Measurements from ENCODE around the gene TEX52. TPM values are rescaled to one million over a fixed set of nuclear protein-coding genes. Genes with fewer than 3 reads are reported as not detected.

TEX52 gene
- total RNA-seq, 2 experiments from 2014 or later: 0.25 to 0.29 TPM

DNA sequence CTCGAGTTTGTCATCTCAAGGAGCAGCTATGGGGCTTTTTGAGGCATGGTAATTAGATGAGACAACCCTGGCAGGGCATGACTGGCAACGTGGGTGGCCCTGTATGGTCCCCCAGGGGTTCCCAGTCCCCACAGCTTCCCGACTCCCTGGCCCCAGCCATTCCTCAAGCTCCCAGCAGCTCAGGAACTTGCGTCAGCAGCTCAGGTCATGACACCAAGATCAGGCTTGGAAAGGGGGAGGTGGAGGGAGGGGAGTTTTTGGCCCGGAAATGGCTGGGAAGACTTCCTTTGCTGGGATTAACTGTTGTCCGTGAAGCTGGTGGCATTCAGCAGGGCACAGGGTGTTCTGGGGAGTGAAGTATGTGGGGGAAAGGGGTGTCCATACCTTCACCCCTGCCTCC, 11.6 kb downstream of the TEX52 start:
- TF ChIP-seq, protein P1, sequence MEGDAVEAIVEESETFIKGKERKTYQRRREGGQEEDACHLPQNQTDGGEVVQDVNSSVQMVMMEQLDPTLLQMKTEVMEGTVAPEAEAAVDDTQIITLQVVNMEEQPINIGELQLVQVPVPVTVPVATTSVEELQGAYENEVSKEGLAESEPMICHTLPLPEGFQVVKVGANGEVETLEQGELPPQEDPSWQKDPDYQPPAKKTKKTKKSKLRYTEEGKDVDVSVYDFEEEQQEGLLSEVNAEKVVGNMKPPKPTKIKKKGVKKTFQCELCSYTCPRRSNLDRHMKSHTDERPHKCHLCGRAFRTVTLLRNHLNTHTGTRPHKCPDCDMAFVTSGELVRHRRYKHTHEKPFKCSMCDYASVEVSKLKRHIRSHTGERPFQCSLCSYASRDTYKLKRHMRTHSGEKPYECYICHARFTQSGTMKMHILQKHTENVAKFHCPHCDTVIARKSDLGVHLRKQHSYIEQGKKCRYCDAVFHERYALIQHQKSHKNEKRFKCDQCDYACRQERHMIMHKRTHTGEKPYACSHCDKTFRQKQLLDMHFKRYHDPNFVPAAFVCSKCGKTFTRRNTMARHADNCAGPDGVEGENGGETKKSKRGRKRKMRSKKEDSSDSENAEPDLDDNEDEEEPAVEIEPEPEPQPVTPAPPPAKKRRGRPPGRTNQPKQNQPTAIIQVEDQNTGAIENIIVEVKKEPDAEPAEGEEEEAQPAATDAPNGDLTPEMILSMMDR (conservative IDR thresholded peaks at IDR 0.05; ENCODE audit: low read length): no peak
- TF ChIP-seq EZH2phosphoT487 (IDR thresholded peaks at IDR 0.05; ENCODE audit: borderline replicate concordance, low read depth, low read length): no peak
- Histone ChIP-seq H3K9me3 (ENCODE audit: low read length) (no peaks in the 10 kb centered on the region), H3K4me1 (ENCODE audit: insufficient read depth, low read length, poor library complexity, severe bottlenecking) (no peaks in the 10 kb centered on the region), H2AFZ (ENCODE audit: low read length) (no peak overlapping the region), H3K4me3 (ENCODE audit: low read depth, low read length, poor library complexity, severe bottlenecking) (no peak overlapping the region), H3K27ac (ENCODE audit: low read depth, low read length, poor library complexity, severe bottlenecking) (no peak overlapping the region), H3K79me2 (ENCODE audit: insufficient read depth, low read depth, low read length) (no peaks in the 10 kb centered on the region), H4K20me1 (ENCODE audit: insufficient read depth, low read length) (no peaks in the 10 kb centered on the region), H3K36me3 (ENCODE audit: insufficient read depth, low read length) (peaks cover 12% of the 10 kb centered on the region; the same call in 1 of the 2 replicates), H3K4me2 (ENCODE audit: low read length) (no peak overlapping the region), H3K9me2 (ENCODE audit: insufficient read depth, low read length) (no peaks in the 10 kb centered on the region)
- CTCF ChIA-PET (ENCODE audit: unreplicated experiment): no interaction called here
- POLR2A ChIA-PET: no interaction called here
- BruUV-seq (replicated peaks): no TSS peak
- no peak for DNase-seq (ENCODE audit: low spot score)
- intact Hi-C loops (cut with micrococcal nuclease; ENCODE audit: unreplicated experiment): loop anchor here (5.0 kb wide), 1 partner anchor 197 kb away; no protein-coding TSS in a partner anchor

DNA sequence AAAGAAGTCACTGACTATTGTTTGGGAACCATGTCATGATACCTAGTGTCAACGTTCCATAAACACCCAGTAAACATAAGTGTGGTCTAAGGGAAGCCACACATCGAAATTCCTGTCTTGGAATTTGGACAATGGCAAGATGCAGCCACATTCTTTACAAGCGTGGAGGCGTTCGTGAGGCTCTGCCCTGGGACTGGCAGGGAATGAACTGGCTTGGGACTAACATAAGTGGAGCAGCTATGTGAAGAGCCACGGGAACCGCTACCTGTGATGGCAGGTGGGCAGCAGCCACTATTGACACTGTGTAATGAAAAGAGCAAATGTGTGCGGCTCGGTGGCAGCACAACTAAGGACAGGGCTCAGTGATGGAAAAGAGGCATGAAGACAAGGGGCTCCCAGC, 12.1 kb downstream of the TEX52 start:
- ChIA-PET POLR2A (no interaction called here), CTCF (ENCODE audit: unreplicated experiment) (no interaction called here)
- BruUV-seq (replicated peaks): no TSS peak
- Histone ChIP-seq H4K20me1 (ENCODE audit: insufficient read depth, low read length) (no peaks in the 10 kb centered on the region), H3K79me2 (ENCODE audit: insufficient read depth, low read depth, low read length) (no peaks in the 10 kb centered on the region), H3K27ac (ENCODE audit: low read depth, low read length, poor library complexity, severe bottlenecking) (no peak overlapping the region), H3K36me3 (ENCODE audit: insufficient read depth, low read length) (peaks cover 13% of the 10 kb centered on the region), H3K9me2 (ENCODE audit: insufficient read depth, low read length) (no peaks in the 10 kb centered on the region), H3K9me3 (ENCODE audit: low read length) (no peaks in the 10 kb centered on the region), H3K4me2 (ENCODE audit: low read length) (no peak overlapping the region), H2AFZ (ENCODE audit: low read length) (no peak overlapping the region), H3K4me3 (ENCODE audit: low read depth, low read length, poor library complexity, severe bottlenecking) (no peak overlapping the region), H3K4me1 (ENCODE audit: insufficient read depth, low read length, poor library complexity, severe bottlenecking) (no peaks in the 10 kb centered on the region)
- intact Hi-C loops (cut with micrococcal nuclease; ENCODE audit: unreplicated experiment): loop anchor here (5.0 kb wide), 1 partner anchor 198 kb away; no protein-coding TSS in a partner anchor
- TF ChIP-seq, protein P1 (conservative IDR thresholded peaks at IDR 0.05; ENCODE audit: low read length): no peak
- no peak for TF ChIP-seq EZH2phosphoT487 (IDR thresholded peaks at IDR 0.05; ENCODE audit: borderline replicate concordance, low read depth, low read length)
- DNase-seq (ENCODE audit: low spot score): no peak

DNA sequence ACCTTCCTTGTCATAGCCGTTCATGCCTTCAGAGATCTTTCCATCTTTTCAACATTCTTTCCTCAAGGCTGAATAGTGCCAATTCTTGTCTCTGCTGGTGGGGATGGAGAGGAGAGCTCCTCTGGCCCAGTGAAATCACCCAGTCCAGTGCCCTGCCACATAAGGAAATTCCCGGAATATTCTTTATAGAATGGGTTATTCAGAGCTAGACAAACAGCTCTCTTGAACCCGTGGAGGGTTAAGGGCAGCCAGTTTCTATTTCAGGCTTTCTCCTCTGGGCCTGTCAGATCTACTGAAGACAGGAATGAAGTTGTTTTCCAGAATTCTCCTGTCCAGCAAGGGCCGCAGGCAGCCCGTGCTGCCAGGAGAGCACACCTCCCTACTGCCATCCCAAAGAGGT, 13.9 kb downstream of the TEX52 start:
- H3K9me2 ChIP-seq (ENCODE audit: insufficient read depth, low read length): no peaks in the 10 kb centered on the region
- H3K4me2 ChIP-seq (ENCODE audit: low read length): no peak overlapping the region
- DNase-seq (ENCODE audit: low spot score): no peak
- ChIA-PET POLR2A (no interaction called here), CTCF (ENCODE audit: unreplicated experiment) (no interaction called here)
- intact Hi-C loops (cut with micrococcal nuclease; ENCODE audit: unreplicated experiment): no loop called here
- H3K4me3 ChIP-seq (ENCODE audit: low read depth, low read length, poor library complexity, severe bottlenecking): no peak overlapping the region
- no TSS peak for BruUV-seq (replicated peaks)
- no peaks in the 10 kb centered on the region for H3K79me2 ChIP-seq (ENCODE audit: insufficient read depth, low read depth, low read length)
- peaks cover 27% of the 10 kb centered on the region for H3K36me3 ChIP-seq (ENCODE audit: insufficient read depth, low read length)
- no peaks in the 10 kb centered on the region for H3K4me1 ChIP-seq (ENCODE audit: insufficient read depth, low read length, poor library complexity, severe bottlenecking)
- no peaks in the 10 kb centered on the region for H4K20me1 ChIP-seq (ENCODE audit: insufficient read depth, low read length)
- TF ChIP-seq, protein P1 (conservative IDR thresholded peaks at IDR 0.05; ENCODE audit: low read length): no peak
- TF ChIP-seq EZH2phosphoT487 (IDR thresholded peaks at IDR 0.05; ENCODE audit: borderline replicate concordance, low read depth, low read length): no peak
- H3K27ac ChIP-seq (ENCODE audit: low read depth, low read length, poor library complexity, severe bottlenecking): no peak overlapping the region
- H2AFZ ChIP-seq (ENCODE audit: low read length): no peak overlapping the region
- H3K9me3 ChIP-seq (ENCODE audit: low read length): no peaks in the 10 kb centered on the region

Data from OCI-LY7 (cell line).